Measurements from ENCODE around the gene UBE4B. TPM values are rescaled to one million over a fixed set of nuclear protein-coding genes. Genes with fewer than 3 reads are reported as not detected.

Gene UBE4B
- total and polyA plus RNA-seq, 2 of the 4 experiments (the other 2 are of a cell fraction): 26.5 to 39.3 TPM

- H4K8ac ChIP-seq (ENCODE audit: low read depth in 2 of 2, low read length in 2 of 2): no peak overlapping the region
- H2AK9ac ChIP-seq (replicated peaks; ENCODE audit: low read depth, low read length, poor library complexity): no peak overlapping the region
- intact Hi-C loops (cut with micrococcal nuclease) (no loop called here), in situ Hi-C loops (cut with MboI; ENCODE audit: low sequenced_read_pairs) (no loop called here), dilution Hi-C loops (cut with HindIII; ENCODE audit: low sequenced_read_pairs, unreplicated experiment) (no loop called here)
- H3K23ac ChIP-seq (ENCODE audit: low read depth, low read length): no peak overlapping the region
- H2BK120ac ChIP-seq (ENCODE audit: low read depth, low read length): no peak overlapping the region
- H2AFZ ChIP-seq (replicated peaks; ENCODE audit: low read length, poor library complexity): no peak overlapping the region
- no TSS peak for BruUV-seq (replicated peaks)
- peaks cover 7 to 28% of the 10 kb centered on the region in 2 experiments; a peak in 3 of 4 replicates for H3K79me1 ChIP-seq (ENCODE audit: low read depth in 1 of 2, low read length in 2 of 2)
- H3K4me1 ChIP-seq (ENCODE audit: control insufficient read depth, insufficient read depth, low read length): peaks cover 3% of the 10 kb centered on the region; the same call in 1 of the 2 replicates
- H3K9ac ChIP-seq (ENCODE audit: low read depth, low read length): no peak overlapping the region
- H4K5ac ChIP-seq (ENCODE audit: low read depth, low read length): no peak overlapping the region
- no peak overlapping the region for H3K56ac ChIP-seq (ENCODE audit: extremely low read depth, insufficient read depth, low read length)
- no peak overlapping the region for H2BK5ac ChIP-seq (ENCODE audit: low read depth, low read length, poor library complexity, severe bottlenecking)
- no peak overlapping the region for H2BK20ac ChIP-seq (ENCODE audit: low read depth, low read length)
- no peaks in the 10 kb centered on the region for H3K27me3 ChIP-seq (ENCODE audit: control insufficient read depth, insufficient read depth, low read length)
- no peak overlapping the region for H2AK5ac ChIP-seq (ENCODE audit: low read depth, low read length)
- DNase-seq (no peak), ATAC-seq (ENCODE audit: low read depth) (no peak)
- peaks cover 6% of the 10 kb centered on the region for H3K9me1 ChIP-seq (ENCODE audit: insufficient read depth, low read length)
- no peak overlapping the region for H3K4ac ChIP-seq (ENCODE audit: low read depth, low read length)
- no peaks in the 10 kb centered on the region for H3K9me3 ChIP-seq (ENCODE audit: control insufficient read depth, insufficient read depth, low read length)
- H3K14ac ChIP-seq (replicated peaks; ENCODE audit: low read depth, low read length): no peak overlapping the region
- no CpG with 5 or more reads among the region's 1 CpG for WGBS, 2 experiments (ENCODE audit: extremely low coverage in 2 of 2, insufficient read length in 1 of 2)
- H2BK15ac ChIP-seq (ENCODE audit: low read depth, low read length): no peak overlapping the region
- TF ChIP-seq RAD21 (IDR thresholded peaks at IDR 0.05; ENCODE audit: low read length): no peak
- no peak for TF ChIP-seq MXI1 (IDR thresholded peaks at IDR 0.05; ENCODE audit: borderline replicate concordance, low read depth, low read length)
- TF ChIP-seq MAZ (IDR thresholded peaks at IDR 0.05; ENCODE audit: borderline replicate concordance, low read depth, low read length): no peak
- TF ChIP-seq BHLHE40 (IDR thresholded peaks at IDR 0.05; ENCODE audit: low read depth, low read length): no peak
- TF ChIP-seq RFX5 (IDR thresholded peaks at IDR 0.05; ENCODE audit: low read depth, low read length): no peak
- no peak for TF ChIP-seq POLR2A (IDR thresholded peaks at IDR 0.05; ENCODE audit: low read depth, low read length)
- no peak for TF ChIP-seq NFE2L2 (IDR thresholded peaks at IDR 0.05; ENCODE audit: low read depth, low read length)
- no peak for TF ChIP-seq SMC3 (IDR thresholded peaks at IDR 0.05; ENCODE audit: low read depth, low read length)
- no peak for TF ChIP-seq CEBPB (IDR thresholded peaks at IDR 0.05; ENCODE audit: low read depth, low read length)
- H3K4me2 ChIP-seq (ENCODE audit: low read depth, low read length): no peak overlapping the region
- peaks cover 23% of the 10 kb centered on the region for H3K36me3 ChIP-seq (ENCODE audit: control insufficient read depth, insufficient read depth, low read length)
- H3K18ac ChIP-seq (ENCODE audit: low read depth, low read length): no peak overlapping the region
- no peak overlapping the region for H3K4me3 ChIP-seq (ENCODE audit: insufficient read depth, low read depth, low read length)
- peaks cover 3% of the 10 kb centered on the region; the same call in 1 of the 2 replicates for H4K20me1 ChIP-seq (ENCODE audit: insufficient read depth, low read length)
- CTCF ChIA-PET: no interaction called here
- H3K27ac ChIP-seq (ENCODE audit: insufficient read depth, low read length): no peak overlapping the region
- no peak overlapping the region for H4K91ac ChIP-seq (ENCODE audit: insufficient read depth, low read depth, low read length)
- POLR2A ChIA-PET (ENCODE audit: unreplicated experiment): no interaction called here
Measured at GRCh38 chr1:10117132-10117531, 84.4 kb downstream of the UBE4B start.
